ENCODE data around the gene FOXN3.
"Not testable (repeated sequence)": the region's sequence is repeated elsewhere in the genome, so short reads cannot be mapped to it uniquely, and the experiment has no call there.

Gene FOXN3

DNA sequence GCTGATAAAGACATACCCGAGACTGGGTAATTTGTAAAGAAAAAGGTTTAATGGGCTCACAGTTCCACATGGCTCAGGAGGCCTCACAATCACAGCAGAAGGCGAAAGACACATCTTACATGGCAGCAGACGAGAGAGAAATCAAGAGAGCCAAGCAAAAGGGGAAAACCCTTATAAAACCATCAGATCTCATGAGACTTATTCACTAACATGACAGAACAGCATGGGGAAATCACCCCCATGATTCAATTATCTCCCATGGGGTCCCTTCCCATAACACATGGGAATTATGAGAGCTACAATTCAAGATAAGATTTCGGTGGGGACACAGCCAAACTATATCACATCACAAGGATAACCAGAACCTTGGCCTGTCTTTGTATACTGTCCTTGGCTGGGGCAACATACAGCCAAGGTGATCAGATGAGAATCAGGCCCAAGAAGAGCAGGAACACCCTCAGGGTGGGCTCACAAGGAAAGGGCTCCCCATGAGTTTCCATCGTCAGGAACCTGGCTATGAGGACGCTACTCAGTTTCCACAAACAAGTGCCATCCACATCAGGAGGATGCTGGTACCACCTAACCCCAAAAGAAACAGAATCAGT lies 152.7 kb downstream of the FOXN3 start:
- DNase-seq (ENCODE audit: low read depth, low spot score): no peak
- no peak overlapping the region for H3K27ac ChIP-seq

DNA sequence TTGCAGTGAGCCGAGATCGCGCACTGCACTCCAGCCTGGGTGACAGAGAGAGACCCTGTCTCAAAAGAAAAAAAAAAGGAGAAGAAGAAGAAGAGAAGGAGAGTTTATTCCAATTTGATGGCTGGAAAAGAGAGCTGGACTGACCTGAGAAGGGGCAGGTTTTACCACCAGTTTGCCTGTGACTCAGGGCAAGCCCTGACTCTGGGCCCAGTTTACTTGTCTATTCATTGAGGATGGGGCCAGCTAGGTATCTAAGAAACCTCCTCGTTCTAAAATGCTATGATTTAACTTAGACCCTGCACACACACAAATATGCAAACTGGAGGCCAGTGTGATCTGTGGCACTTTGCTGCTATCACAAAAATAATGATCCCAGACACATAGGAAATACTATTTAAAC lies 155.0 kb downstream of the FOXN3 start:
- no peak overlapping the region for H3K27ac ChIP-seq
- no peak for DNase-seq (ENCODE audit: low read depth, low spot score)

DNA sequence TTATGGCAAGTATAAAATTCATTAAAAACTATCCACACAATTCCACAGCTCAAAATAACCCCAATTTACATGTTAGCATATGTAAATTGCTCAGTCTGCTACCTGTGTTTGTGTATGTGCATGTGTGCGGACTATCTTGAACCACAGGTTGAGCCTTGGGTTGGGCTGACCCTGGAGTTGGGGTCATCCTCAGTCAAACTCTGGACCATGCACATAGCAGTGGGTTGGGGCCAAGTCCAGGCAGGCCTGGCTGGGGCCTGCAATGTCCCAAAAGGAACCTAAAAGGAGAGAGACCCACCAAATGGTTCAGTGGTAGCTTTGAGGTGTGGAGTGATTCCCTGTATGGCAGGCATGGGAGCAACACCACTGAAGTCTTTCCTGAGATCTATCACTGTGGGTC lies 156.1 kb downstream of the FOXN3 start:
- DNase-seq (ENCODE audit: low read depth, low spot score): no peak
- H3K27ac ChIP-seq: no peak overlapping the region

DNA sequence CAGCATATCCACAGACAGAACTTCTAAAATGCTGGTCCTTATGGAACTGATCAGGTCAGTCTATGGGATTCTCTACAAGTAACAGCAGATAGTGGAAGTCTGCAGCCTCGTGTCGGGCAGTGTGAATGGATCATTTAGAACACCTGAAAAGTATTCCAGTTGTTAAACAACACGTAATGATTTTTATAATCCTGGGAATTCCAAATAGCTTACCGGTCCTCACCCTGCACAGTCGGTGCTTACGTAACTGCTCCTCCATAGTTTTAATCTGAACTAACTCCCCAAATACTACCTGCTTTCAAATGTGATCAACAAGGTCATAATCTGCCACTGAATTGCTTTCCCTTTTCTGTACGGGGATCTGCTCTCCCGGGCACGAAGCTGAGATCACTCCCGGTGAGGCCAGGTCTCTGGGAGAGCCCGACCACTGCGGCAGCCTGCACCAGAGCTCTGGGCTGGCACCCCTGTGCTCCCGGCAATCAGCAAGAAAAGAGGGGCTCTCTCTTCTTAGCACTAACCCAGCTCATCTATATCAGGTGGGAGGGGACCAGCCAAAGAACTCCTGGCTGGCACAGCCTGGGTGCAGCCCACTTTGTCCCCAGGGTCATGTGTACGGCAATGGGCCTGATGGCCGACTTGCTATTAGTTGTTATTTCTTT lies 157.0 kb downstream of the FOXN3 start:
- DNase-seq (ENCODE audit: low read depth, low spot score): no peak
- no peak overlapping the region for H3K27ac ChIP-seq

DNA sequence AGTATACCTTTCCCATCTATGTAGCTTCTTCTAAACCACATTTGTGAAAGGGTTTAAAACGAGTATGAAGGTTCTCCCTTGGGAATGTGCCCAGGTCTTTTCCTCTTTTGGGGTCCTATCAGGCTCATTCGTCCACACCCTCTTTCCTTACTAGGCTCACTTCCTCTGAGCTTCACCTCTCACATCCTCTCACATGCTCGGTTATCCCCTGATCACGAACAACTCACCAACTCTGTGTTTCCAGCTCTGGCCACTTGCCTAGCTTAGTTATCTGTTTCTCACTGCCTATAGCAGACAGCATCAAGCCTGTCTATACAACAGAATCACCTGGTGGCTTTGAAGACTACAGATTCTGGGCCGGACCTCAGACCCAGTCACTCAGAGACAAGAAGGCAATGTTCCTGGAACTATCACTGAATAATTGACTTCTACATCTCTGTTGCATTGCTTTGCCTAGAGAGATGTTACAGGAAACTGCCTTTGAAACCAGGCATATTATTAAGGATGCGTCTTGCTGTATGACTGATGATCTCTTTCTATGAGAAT lies 158.2 kb downstream of the FOXN3 start:
- DNase-seq (ENCODE audit: low read depth, low spot score): no peak
- H3K27ac ChIP-seq: no peak overlapping the region

DNA sequence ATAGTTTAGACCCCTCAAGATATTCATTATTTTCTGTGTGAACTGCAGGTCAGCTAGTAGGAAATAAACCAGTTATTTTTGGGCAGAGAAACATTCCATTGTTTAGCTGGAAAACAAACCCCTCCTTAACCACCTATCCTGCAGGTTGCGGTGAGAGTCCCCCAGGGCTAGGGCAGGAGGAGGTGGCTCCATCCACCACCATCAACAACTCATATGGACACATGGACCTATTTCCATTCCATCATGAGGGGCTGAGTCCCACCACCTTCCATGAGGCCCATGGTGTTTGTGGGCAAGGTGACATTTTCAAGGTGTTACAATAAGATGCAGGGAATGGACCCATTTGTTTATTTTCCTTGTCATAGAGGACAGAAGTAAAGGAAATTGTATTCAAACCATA lies 160.1 kb downstream of the FOXN3 start:
- no peak for DNase-seq (ENCODE audit: low read depth, low spot score)
- H3K27ac ChIP-seq: no peak overlapping the region

DNA sequence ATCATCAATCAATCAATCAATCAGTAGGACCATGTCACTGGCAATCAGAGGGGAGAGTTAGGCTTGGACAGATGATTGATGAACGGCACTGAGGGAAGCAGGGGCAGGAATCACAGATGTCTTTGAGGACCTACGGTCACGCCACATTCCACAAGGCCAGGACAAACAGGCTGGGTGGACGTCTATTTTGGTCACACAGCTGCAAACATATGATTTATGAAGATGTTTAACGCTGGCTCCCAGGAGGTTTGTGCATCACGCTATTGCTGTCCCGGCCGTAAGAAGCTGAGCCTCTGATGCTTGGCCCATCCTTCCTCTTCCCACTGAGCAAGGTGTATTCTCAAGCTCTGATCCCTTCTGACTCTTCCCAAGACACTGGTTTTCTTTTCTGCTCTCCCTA lies 160.8 kb downstream of the FOXN3 start:
- H3K27ac ChIP-seq: no peak overlapping the region
- no peak for DNase-seq (ENCODE audit: low read depth, low spot score)

DNA sequence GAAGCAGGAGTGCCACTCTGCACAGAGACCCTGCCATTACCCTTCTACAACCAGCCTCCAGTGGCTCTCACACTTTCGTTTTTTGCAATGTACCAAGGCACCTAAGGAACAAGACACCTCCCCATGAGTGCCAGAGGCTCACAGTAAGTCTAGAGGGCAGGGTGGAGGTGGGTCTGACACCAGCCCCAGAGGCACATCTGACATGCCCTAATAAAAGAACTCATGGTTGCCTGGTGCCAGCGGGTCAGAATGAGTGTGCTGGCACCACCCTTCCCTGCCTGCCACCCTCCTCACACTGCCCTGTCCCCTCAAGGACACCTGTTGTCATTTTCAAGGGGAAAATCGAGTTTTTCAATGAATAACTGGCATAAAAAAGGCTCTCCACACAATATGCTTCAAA lies 161.2 kb downstream of the FOXN3 start:
- H3K27ac ChIP-seq: no peak overlapping the region
- DNase-seq (ENCODE audit: low read depth, low spot score): no peak

DNA sequence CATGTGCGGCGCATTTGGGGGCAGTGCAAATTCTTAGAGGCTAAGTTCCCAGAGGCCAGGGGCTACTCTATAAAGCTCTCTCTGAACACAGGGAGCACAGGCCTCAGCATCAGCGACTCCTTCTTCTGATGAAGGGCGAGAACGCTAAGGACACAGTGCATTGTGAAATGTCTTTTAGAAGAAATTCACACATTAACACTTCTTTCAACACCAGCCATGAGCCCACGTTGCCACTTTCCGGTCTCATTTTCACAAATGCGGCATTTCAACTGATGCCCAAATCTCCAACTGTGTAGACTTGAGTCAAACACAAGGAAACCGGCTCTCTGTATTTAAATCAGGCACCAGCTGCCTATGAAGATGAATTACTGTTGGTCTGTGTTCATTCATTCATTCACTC lies 162.0 kb downstream of the FOXN3 start:
- no peak overlapping the region for H3K27ac ChIP-seq
- no peak for DNase-seq (ENCODE audit: low read depth, low spot score)

DNA sequence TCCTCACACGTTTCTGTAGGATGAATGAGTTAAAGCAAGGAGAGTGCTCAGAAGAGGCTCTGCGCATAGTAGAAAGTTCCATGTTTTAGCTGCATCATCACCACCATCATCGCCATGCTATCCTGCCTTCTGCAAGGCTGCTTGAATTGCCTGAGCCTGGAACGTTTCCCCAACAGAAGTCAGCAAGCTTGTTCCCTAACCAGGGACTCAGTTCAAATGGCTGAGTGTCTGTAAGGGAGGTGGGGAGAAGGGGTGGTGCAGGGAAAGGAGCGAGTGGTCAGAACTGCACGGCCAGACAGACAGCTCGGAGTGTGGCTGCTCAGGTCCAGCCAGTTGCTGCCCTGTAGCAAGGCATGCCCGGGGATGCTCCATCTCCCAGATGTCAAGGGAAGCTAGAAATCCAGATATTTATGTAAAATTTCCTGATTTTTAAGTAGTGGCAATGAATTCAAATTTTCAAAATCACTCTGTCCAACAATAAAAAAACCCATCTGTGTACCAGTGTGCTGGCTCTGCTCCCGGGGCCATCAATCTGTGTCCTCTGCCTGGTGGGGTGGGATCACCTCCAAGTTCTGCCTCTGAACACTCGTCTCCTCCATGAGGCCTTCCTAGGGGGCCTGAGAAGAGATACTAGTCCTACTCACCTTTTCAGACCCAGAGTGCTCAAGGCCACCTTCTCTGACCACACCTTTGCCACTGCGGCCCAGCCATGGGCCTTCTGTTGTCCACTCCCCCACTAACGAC lies 162.7 kb downstream of the FOXN3 start:
- DNase-seq (ENCODE audit: low read depth, low spot score): no peak
- H3K27ac ChIP-seq: no peak overlapping the region

DNA sequence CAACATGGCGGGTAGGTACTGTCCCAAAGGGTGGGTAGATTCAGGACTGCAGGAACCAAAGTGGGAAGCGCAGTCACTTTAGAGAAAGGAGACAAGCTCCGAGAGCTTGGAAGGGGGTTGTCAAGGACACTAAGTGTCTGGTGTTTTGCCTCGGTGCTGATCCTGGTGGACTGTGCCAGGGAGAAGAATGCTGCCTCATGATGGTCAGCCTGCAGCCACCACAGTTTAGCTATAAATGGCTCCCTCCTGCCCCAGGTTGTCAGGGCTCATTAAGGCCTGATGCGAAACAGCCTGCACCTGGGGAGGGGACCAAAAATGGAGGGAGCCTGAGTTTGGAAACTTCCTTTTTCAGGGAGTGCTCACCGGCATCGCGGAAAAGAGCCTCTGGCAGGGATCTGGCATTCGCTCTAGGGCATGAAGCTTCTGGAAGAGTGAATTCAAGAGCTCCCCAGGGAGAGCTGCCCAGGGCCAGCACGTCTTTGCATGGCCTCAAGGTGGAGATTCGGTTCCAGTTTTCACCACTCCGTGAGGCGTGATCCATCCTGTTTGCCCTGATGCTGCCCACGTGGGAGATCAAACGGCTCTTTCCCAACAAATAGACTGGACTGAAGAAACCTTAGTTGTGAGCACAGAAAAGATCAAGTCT lies 164.0 kb downstream of the FOXN3 start:
- no peak overlapping the region for H3K27ac ChIP-seq
- DNase-seq (ENCODE audit: low read depth, low spot score): no peak

DNA sequence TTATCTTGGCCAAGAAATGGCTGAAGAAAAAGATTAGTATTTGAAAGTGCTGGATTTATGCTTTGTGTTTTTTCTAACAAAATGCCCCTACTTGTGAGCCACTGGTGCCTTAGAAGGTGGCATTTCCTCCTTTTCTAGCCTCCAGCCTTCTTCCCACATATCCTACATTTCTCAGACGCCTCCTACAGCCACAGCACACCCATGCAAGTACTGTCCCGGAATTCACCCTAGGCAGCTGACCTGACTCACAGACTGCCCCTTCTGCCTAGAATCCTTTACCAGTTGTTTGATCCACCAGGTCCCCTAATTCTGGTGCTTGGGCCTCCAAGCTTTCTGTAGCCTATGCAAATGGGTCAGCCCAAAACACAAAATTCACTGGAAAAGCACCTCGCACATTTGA lies 166.0 kb downstream of the FOXN3 start:
- no peak overlapping the region for H3K27ac ChIP-seq
- no peak for DNase-seq (ENCODE audit: low read depth, low spot score)

DNA sequence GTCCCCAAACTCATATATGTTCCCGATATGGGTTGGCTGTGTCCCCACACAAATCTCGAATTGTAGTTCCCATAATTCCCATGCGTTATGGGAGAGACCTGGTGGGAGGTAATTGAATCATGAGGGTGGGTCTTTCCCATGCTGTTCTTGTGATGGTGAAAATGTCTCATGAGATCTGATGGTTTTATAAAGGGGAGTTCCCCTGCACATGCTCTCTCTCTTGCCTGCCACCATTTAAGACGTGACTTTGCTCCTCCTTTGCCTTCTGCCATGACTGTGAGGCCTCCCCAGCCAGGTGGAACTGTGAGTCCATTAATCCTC lies 166.4 kb downstream of the FOXN3 start:
- not testable (repeated sequence) for H3K27ac ChIP-seq; DNase-seq (ENCODE audit: low read depth, low spot score)

DNA sequence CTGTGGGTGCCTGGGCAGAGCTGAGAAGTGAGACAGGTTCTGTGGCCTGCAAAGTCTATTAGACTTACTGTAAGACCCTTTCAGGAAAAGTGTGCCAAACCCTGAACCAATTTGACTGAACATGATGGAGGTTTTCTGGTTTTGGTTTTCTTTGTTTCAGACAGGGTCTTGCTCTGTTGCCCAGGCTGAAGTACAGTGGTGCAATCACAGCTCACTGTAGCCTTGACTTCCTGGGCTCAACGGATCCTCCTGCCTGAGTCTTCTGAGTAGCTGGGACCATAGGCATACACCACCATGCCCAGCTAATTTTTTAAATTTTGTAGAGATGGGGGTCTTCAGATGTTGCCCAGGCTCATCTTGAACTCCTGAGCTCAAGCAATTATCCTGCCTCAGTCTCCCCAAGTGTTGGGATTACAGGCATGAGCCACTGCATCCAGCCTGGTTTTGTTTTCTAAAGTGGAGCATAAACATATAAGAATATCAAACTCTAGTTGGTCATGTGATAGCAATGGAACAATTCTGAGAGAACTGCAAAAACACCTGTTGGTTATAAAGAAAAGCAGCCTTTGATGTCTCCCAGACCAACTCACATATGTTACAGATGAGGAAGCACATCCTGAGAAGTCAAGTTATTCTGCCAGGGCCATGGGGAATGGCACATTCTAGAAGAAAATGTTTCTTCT lies 166.9 kb downstream of the FOXN3 start:
- no peak overlapping the region for H3K27ac ChIP-seq
- no peak for DNase-seq (ENCODE audit: low read depth, low spot score)

DNA sequence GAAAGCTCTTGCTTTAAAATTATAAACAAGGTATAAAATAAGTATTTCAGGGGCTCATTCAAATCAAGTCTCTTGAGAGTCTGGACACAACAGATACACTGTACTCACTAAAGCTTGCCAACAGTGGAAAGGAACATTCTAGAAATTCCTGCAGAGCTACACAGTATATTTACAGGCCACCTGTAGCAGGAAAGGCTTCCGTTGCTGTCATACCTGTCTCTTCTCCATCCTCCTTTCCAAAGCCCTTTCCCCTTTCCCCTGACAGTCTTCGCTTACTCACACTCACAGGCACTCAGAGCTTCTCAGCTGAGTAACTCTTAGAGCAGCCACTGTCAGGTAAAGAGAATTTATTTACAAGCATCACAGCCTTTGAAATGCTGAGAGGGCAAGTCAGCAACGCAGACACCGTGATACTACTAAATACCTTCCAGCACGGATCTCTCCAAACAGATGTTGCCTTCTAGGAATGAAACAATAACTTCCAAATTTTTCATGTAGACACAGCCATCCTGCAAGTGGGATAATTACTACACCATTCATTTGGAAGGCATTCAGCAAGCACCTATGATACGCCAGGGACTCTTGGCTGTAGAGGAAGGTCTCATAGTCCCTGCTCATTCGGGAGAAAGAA lies 167.9 kb downstream of the FOXN3 start:
- DNase-seq (ENCODE audit: low read depth, low spot score): peak; percentile 61
- peak overlapping the region; percentile 54 for H3K27ac ChIP-seq

DNA sequence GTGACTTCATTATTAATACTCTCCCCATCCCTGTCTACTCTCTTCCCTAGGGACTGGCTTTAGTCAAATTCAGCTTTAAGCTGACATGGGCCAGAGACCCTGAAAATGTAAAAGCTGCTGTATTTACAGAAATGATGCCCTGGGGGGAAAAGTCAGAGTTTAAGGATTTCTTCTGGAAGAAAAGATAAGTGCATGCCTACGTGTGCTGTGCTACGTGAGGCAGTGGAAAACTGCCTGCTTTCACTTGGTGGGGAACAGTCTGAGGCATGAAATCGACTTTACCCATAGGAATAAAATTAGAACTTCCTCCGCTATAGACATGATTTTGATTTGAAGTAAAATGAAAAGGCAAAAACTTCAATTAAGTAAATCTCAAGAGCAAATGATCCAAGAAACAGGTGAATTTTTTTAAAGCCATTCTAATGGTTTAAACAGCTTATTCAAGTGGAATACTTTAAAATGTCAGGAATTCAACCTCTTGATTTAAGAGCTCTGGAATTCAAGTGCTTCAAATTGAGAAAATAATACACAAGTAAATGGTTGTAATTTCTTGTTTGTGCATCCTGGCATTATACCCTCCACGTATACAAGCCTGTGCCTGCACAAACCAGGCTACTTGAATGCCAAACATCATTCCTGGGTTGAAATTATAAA lies 168.5 kb downstream of the FOXN3 start:
- DNase-seq (ENCODE audit: low read depth, low spot score): no peak
- peak overlapping the region; percentile 54 for H3K27ac ChIP-seq

DNA sequence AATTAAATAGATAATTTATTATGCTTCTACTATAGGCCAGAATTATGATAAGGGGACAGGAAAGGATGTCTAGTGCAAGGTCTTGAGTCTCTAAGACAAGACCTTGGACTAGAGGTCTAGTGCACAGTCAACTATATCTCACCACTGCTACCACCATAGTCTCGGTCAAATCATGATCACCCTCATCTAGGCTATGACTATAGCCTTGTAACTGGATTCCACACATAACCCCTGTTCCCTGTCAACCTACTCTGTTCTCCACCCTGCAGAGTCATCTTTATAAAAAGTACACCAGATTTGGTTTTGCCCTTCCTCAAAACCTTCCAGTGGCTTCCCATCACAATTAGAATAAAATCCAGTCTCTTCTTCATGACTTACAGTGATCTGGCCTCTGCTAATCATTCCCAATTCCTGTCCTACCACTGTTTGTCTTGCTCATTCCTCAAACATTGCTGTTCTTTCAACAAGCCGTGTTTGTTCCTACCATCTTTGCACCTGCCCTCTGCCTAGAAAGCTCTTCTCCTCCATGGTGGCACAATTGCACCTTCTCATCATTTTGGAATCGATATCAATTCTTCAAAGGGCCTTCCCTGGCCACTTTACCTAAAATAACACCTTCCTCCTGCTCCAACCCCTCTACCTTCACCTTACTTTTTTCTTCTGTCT lies 169.4 kb downstream of the FOXN3 start:
- no peak for DNase-seq (ENCODE audit: low read depth, low spot score)
- H3K27ac ChIP-seq: peak overlapping the region; percentile 54

DNA sequence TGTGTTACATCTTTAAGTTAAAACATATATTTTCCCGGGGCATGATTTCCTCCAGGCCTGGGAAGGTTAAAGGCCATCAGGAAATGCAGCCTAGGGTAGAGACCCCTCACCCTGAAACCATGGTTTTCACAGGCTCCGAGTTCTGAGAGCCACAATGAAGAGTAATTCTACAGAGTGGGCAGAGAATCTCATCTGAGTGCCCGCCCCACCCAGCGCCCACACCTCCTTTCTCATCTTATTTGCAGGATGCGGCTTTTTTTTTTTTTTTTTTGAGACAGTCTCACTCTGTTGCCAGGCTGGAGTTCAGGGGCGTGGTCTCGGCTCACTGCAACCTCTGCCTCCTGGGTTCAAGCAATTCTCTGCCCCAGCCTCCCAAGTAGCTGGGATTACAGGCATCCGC lies 170.7 kb downstream of the FOXN3 start:
- no peak overlapping the region for H3K27ac ChIP-seq
- no peak for DNase-seq (ENCODE audit: low read depth, low spot score)

DNA sequence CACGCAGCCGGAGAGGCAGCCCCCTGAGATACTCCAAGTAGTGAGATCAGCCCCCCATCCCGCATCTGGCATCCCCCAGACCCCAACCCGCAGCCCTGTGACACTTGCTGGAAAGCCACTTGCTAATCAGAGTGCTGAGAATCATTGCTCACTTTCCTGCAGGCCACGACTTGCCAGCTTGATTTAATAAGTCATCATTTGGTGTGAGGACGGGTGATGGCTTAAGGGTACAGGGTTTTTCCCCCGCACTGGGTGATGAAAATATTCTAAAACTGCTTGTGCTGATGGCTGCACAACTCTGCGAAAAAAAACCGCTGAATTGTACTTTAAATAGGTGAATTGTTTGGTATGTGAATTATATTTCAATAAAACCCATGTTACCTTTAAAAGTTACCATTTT lies 171.2 kb downstream of the FOXN3 start:
- H3K27ac ChIP-seq: no peak overlapping the region
- DNase-seq (ENCODE audit: low read depth, low spot score): peak; percentile 20

All from epithelial cell of prostate (primary cell).